Naive thymus-derived CD8-positive, alpha-beta T cell (primary cell): ENCODE data around the gene NDUFS4. TPM values are rescaled to one million over a fixed set of nuclear protein-coding genes. Genes with fewer than 3 reads are reported as not detected.
"Not testable (repeated sequence)": the region's sequence is repeated elsewhere in the genome, so short reads cannot be mapped to it uniquely, and the experiment has no call there.

ENCODE experiments used
- ATAC-seq, 2 donors: fragments of 150-1000 bp; cut with Tn5 transposase in 1 of 2; sonication (Bioruptor Pico), chemical (Tn5 transposase) in 1 of 2; 1 replicate in 1 of 2; 2 replicates in 1 of 2; pipeline ENCODE4 v1.10.0; 2021; ENCODE audit warnings: mild to moderate bottlenecking in 2 of 2, moderate library complexity in 2 of 2
- POLR2A ChIA-PET: fragments of 350-600 bp; sonication (Branson Sonifier 250); formaldehyde crosslinking; loops from one replicate; lab custom pipeline; 2021; ENCODE audit warnings: antibody characterized with exemption; lab: Charles Lee
- DNase-seq, 10 donors: peaks; one replicate each; pipeline versions ENCODE4 v3.0.0 to v3.0.0-alpha.2; 2020 to 2022
- H3K27ac Mint-ChIP-seq, 10 donors: one replicate each; pipeline ENCODE4 v1.8.0; 2020 to 2022; ENCODE audit warnings: mild to moderate bottlenecking in 10 of 10, mixed read lengths in 10 of 10, moderate library complexity in 4 of 10, inconsistent platforms in 1 of 10
- H3K27me3 Mint-ChIP-seq, 5 donors: one replicate each; pipeline ENCODE4 v1.8.0; 2021 to 2022; ENCODE audit warnings: mixed read lengths in 5 of 5
- H3K36me3 Mint-ChIP-seq, 3 donors: one replicate each; pipeline ENCODE4 v1.8.0; 2020 to 2022; ENCODE audit warnings: mixed read lengths in 3 of 3, mild to moderate bottlenecking in 2 of 3, inconsistent platforms in 1 of 3
- H3K4me1 Mint-ChIP-seq, 4 donors: one replicate each; pipeline ENCODE4 v1.8.0; 2021 to 2022; ENCODE audit warnings: mixed read lengths in 4 of 4
- H3K4me3 Mint-ChIP-seq, 10 donors: one replicate each; pipeline ENCODE4 v1.8.0; 2020 to 2022; ENCODE audit warnings: mild to moderate bottlenecking in 10 of 10, mixed read lengths in 10 of 10, moderate library complexity in 6 of 10, inconsistent platforms in 1 of 10
- H3K9me3 Mint-ChIP-seq, 9 donors: one replicate each; pipeline ENCODE4 v1.8.0; 2020 to 2022; ENCODE audit warnings: mixed read lengths in 9 of 9, mild to moderate bottlenecking in 3 of 9, inconsistent platforms in 1 of 9, moderate library complexity in 1 of 9
- polyA plus RNA-seq, 3 donors: library from polyadenylated mRNA; unstranded; fragments of 300-500 nt; fragmentation: Illumina TruSeq; gene quantifications; one replicate each; pipeline ENCODE4 v1.2.3, GENCODE V29; 2021
- total RNA-seq, 8 experiments: library from RNA in 2 of 8; stranded (reverse) in 2 of 8; gene quantifications; one replicate each; pipeline ENCODE4 v1.2.3 and lab custom pipeline; 2021 to 2026

Gene NDUFS4
- total and polyA plus RNA-seq, 5 experiments from 2014 or later = 30.6 to 106 (median 99.4) TPM

DNA sequence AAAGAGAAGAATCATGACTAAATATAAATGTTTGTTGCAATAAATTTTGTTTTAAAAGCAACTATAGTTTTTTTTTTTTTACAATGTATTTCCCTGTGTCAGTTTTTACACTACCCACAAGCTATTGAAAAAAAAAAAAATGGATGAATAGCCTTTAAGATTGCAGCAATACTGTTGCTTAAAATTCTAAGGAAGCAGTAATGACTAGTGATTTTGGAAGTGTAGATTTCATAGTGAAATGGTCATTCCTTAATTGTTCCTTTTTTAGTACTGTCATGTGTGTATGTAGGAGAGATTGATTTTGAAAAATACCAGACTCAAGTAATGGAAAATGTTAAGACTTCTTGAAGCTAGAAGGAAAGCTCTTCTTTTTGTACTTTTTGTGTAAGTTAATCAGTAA, 53.1 kb downstream of the NDUFS4 start:
- no peaks in the 10 kb centered on the region for H3K27me3 Mint-ChIP-seq
- no peak for ATAC-seq

DNA sequence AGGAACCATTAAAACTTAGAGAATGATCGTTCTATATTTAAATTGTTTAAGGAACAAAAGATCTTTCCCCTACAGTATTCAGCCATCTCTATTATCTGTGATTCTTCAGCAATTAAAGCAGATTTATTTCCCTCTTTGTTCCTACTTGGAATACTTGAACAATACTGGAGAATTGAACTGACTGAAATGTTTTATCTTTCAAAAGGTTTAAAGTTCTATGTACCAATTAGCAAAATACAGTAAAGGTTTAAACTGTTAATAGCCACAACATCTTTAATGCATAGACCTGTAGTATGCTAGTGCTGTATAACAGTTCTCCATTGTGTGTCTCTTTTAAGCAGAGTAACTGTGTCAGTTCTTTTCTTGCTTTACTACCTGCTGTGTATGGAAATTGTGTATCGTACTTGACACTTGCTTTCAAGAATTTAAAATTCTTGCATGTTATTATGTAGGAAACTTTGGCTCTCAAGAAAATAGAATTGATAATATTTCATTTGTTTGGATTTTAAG, 54.0 kb downstream of the NDUFS4 start:
- H3K4me3 Mint-ChIP-seq = no peak overlapping the region
- POLR2A ChIA-PET = no interaction called here
- ATAC-seq (no peak), DNase-seq (no peak)
- H3K36me3 Mint-ChIP-seq = peaks cover 0 to 28% (median 14%) of the 10 kb centered on the region in 3 donors
- no peaks in the 10 kb centered on the region for H3K27me3 Mint-ChIP-seq
- H3K4me1 Mint-ChIP-seq = peaks cover 6 to 32% (median 15%) of the 10 kb centered on the region in 4 donors
- H3K9me3 Mint-ChIP-seq = no peaks in the 10 kb centered on the region
- no peak overlapping the region for H3K27ac Mint-ChIP-seq

More for the DNA sequence above, 53.1 kb downstream of the NDUFS4 start:
- H3K27ac Mint-ChIP-seq = no peak overlapping the region
- no peak for DNase-seq
- H3K9me3 Mint-ChIP-seq = no peaks in the 10 kb centered on the region
- no peak overlapping the region for H3K4me3 Mint-ChIP-seq
- peaks cover 7 to 37% (median 22%) of the 10 kb centered on the region in 3 donors for H3K36me3 Mint-ChIP-seq
- POLR2A ChIA-PET = interaction anchor here (0.6 kb wide), 1 partner anchor 882 kb away, joined by 3 read pairs; no protein-coding TSS in a partner anchor
- peaks cover 10 to 39% (median 20%) of the 10 kb centered on the region in 4 donors for H3K4me1 Mint-ChIP-seq

DNA sequence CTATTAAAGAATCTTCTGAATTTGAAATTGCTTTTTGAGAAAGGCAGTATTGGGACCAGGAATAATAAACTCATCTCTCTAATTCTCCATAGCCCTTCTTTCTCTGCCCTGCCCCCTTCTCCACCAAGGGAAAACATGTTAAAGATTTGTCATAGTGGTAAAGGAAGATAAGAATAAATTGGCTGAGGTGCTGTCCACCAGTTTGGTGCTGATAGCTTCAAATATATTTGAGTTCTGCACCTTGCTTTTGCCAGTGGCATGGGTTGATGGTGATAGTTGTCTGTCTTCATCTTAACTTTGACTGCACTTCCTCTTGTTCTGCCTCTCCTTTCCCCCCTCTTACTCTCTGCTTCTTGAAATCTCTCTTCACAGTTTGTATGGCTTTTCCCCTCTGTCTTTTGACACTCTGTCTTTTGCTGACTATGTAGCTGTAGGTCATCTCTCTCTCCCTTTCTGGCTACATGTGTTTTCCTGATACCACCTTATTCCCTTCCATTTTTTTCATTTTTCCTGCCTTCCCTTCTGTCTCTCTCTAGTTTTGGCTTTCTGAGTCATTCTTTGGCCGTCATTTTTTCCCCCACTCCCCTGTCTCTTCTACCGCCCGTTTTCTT, 56.6 kb downstream of the NDUFS4 start:
- Mint-ChIP-seq H3K4me1 (peaks cover 2 to 17% (median 8%) of the 10 kb centered on the region in 4 donors), H3K36me3 (peaks cover 10 to 20% (median 15%) of the 10 kb centered on the region in 3 donors), H3K27me3 (no peaks in the 10 kb centered on the region), H3K4me3 (no peak overlapping the region), H3K9me3 (peaks cover 0 to 12% (median 3%) of the 10 kb centered on the region in 9 donors), H3K27ac (peak overlapping the region in 2 of 10 donors; percentile 28 to 31)
- POLR2A ChIA-PET = no interaction called here
- no peak for DNase-seq
- no peak for ATAC-seq

DNA sequence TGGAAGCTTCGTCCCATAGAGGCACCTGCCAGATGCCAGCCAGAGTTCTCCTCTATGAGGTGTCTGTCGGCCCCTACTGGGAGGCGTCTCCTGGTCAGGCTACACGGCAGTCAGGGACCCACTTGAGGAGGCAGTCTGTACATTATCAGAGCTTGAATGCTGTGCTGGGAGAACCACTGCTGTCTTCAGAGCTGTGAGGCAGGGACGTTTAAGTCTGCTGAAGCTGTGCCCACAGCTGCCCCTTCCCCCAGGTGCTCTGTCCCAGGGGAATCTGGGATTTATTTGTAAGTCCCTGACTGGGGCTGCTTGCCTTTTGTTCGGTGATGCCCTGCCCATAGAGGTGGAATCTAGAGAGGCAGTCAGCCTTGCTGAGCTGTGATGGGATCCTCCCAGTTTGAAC, 70.8 kb downstream of the NDUFS4 start:
- no peak for DNase-seq
- H3K27me3 Mint-ChIP-seq = no peaks in the 10 kb centered on the region
- H3K9me3 Mint-ChIP-seq = peaks cover 0 to 19% (median 7%) of the 10 kb centered on the region in 9 donors
- H3K4me1 Mint-ChIP-seq = peaks cover 27 to 52% (median 41%) of the 10 kb centered on the region in 4 donors
- ATAC-seq = no peak
- no peak overlapping the region for H3K27ac Mint-ChIP-seq
- POLR2A ChIA-PET = no interaction called here
- no peak overlapping the region for H3K4me3 Mint-ChIP-seq
- peaks cover 16 to 69% (median 50%) of the 10 kb centered on the region in 3 donors for H3K36me3 Mint-ChIP-seq

DNA sequence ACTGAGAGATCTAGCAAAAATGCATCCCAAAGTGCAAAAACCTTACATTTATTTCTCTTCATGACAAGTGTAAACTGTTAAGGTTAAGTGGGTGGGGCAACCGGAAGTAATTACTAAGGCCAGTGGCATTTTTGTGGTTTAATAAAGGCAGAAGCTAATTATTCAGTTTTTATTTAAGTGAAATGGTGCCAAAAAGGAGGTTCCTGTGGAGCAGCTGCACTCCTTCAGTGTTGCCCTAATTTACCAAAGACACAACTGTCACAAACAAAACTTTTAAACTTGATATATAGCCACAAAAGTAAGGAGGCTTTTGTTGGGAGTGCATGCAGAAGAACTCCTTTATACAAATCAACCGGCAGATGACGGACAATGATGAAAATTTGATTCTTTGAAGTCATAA, 81.6 kb downstream of the NDUFS4 start:
- no peak for DNase-seq
- Mint-ChIP-seq H3K27ac (no peak overlapping the region), H3K27me3 (no peaks in the 10 kb centered on the region), H3K9me3 (no peaks in the 10 kb centered on the region), H3K36me3 (peaks cover 17 to 51% (median 47%) of the 10 kb centered on the region in 3 donors), H3K4me3 (no peak overlapping the region), H3K4me1 (peaks cover 0 to 8% (median 3%) of the 10 kb centered on the region in 4 donors)
- ATAC-seq = no peak
- POLR2A ChIA-PET = no interaction called here

DNA sequence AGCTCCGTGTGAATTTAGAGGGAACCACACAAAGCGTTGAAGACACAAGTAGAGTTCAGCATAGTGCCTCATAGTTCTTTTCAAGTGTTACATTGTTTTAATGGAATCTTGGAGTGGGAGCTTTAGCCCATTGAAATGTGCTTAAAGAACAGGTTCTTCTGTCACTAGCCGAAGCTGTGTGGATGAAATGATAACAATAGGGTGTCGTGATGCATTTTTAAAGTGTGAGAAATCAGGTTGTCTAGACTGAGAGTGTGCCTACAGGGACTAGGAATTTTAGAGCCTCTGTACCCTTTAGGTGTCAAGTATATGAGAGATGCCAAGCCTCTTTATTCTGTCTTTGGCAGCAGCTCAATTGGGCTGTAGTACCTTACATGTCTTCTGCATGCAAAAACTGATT, 83.0 kb downstream of the NDUFS4 start:
- H3K9me3 Mint-ChIP-seq = no peaks in the 10 kb centered on the region
- no peaks in the 10 kb centered on the region for H3K27me3 Mint-ChIP-seq
- ATAC-seq (no peak), DNase-seq (no peak)
- peaks cover 0 to 8% (median 3%) of the 10 kb centered on the region in 4 donors for H3K4me1 Mint-ChIP-seq
- H3K4me3 Mint-ChIP-seq = no peak overlapping the region
- H3K36me3 Mint-ChIP-seq = peaks cover 24 to 53% (median 51%) of the 10 kb centered on the region in 3 donors
- peak overlapping the region in 1 of 10 donors; percentile 43 for H3K27ac Mint-ChIP-seq
- POLR2A ChIA-PET = no interaction called here

DNA sequence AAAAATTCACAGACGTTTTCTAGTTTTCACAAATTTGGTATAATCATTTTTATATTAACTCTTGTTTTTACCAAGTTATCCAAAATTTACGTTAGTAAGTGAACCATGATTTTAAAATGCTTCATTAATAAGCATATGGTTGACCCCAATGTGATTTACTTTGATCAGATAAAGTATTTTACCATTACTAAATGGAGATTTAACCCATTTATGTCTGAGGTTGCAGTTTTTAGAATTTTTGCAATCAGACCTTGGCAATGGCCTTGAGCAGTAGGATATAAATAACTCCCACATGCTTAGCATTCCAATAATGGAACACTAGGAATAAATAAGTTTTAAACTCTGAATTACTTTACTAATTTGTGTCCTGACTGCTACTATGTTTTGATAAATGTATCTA, 84.6 kb downstream of the NDUFS4 start:
- peaks cover 34 to 56% (median 56%) of the 10 kb centered on the region in 3 donors for H3K36me3 Mint-ChIP-seq

DNA sequence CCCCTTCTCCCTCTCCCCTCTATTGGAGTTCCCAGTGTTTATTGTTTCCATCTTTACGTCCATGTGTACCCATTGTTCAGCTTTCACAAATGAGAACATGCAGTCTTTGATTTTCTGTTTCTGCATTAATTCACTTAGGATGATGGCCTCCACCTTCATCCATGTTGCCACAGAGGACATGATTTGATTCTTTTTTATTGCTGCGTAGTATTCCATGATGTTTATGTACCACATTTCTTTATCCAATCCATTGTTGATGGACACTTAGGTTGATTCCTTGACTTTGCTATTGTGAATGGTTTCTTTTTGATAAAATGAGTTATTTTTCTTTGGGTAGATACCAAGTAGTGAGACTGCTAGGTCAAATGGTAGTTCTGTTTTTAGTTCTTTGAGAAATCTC, 88.9 kb downstream of the NDUFS4 start:
- no peak for ATAC-seq
- peaks cover 27 to 63% (median 60%) of the 10 kb centered on the region in 3 donors for H3K36me3 Mint-ChIP-seq

More for the DNA sequence above, 84.6 kb downstream of the NDUFS4 start:
- DNase-seq (no peak), ATAC-seq (no peak)
- Mint-ChIP-seq H3K9me3 (peaks cover 0 to 10% (median 0%) of the 10 kb centered on the region in 9 donors), H3K27me3 (no peaks in the 10 kb centered on the region), H3K4me1 (peaks cover 0 to 8% (median 3%) of the 10 kb centered on the region in 4 donors), H3K27ac (no peak overlapping the region), H3K4me3 (no peak overlapping the region)
- POLR2A ChIA-PET = no interaction called here

DNA sequence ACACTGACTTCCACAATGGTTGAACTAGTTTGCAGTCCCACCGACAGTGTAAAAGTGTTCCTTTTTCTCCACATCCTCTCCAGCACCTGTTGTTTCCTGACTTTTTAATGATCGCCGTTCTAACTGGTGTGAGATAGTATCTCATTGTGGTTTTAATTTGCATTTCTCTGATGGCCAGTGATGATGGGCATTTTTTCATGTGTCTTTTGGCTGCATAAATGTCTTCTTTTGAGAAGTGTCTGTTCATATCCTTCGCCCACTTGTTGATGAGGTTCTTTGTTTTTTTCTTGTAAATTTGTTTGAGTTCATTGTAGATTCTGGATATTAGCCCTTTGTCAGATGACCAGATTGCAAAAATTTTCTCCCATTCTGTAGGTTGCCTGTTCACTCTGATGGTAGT, 100.1 kb downstream of the NDUFS4 start:
- DNase-seq, H3K27me3 Mint-ChIP-seq, POLR2A ChIA-PET, ATAC-seq, H3K4me3 Mint-ChIP-seq, H3K4me1 Mint-ChIP-seq: not testable (repeated sequence)
- Mint-ChIP-seq H3K27ac (peak overlapping the region in 1 of 10 donors; percentile 43), H3K9me3 (peaks cover 0 to 35% (median 8%) of the 10 kb centered on the region in 9 donors), H3K36me3 (peaks cover 34 to 81% (median 74%) of the 10 kb centered on the region in 3 donors)

More for the DNA sequence above, 88.9 kb downstream of the NDUFS4 start:
- H3K27me3 Mint-ChIP-seq = no peaks in the 10 kb centered on the region
- H3K9me3 Mint-ChIP-seq = peaks cover 0 to 10% (median 0%) of the 10 kb centered on the region in 9 donors
- H3K4me3 Mint-ChIP-seq = no peak overlapping the region
- POLR2A ChIA-PET = no interaction called here
- no peak for DNase-seq
- H3K4me1 Mint-ChIP-seq = peaks cover 0 to 3% (median 1%) of the 10 kb centered on the region in 4 donors
- H3K27ac Mint-ChIP-seq = no peak overlapping the region

DNA sequence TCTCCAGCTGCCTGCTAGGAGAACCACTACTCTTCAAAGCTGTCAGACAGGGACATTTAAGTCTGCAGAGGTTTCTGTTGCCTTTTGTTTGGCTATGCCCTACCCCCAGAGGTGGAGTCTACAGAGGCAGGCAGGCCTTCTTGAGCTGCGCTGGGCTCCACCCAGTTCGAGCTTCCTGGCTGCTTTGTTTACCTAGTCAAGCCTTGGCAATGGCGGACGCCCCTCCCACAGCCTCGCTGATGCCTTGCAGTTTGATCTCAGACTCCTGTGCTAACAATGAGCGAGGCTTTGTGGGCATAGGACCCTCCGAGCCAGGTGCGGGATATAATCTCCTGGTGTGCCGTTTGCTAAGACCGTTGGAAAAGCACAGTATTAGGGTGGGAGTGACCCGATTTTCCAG, 104.9 kb downstream of the NDUFS4 start:
- H3K4me1 Mint-ChIP-seq, ATAC-seq, H3K27me3 Mint-ChIP-seq, H3K4me3 Mint-ChIP-seq, POLR2A ChIA-PET, H3K27ac Mint-ChIP-seq, DNase-seq: not testable (repeated sequence)
- Mint-ChIP-seq H3K9me3 (peaks cover 0 to 31% (median 8%) of the 10 kb centered on the region in 9 donors), H3K36me3 (peaks cover 33 to 86% (median 82%) of the 10 kb centered on the region in 3 donors)

DNA sequence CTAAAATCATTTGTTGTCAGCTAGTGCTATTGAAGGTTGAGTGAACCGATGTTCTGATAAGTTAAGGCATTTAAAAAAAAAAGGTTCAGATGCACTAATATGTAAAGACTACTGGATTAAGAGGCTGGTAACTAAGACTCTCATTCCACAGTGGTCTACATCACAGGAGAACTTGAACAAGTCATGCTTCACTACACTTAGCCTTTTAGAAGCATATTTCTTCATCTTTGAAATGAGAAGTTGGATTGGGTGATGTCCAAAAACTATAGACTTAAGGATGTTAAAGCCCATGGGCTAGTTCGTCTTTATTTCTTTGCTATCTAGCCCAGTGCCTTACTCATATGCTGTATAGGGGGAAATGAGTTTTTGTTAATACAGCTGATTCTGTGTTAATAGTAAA, 107.2 kb downstream of the NDUFS4 start:
- Mint-ChIP-seq H3K27me3 (no peaks in the 10 kb centered on the region), H3K36me3 (peaks cover 45 to 81% (median 80%) of the 10 kb centered on the region in 3 donors), H3K4me3 (no peak overlapping the region), H3K9me3 (peaks cover 0 to 25% (median 10%) of the 10 kb centered on the region in 9 donors), H3K4me1 (peaks cover 0 to 8% (median 6%) of the 10 kb centered on the region in 4 donors), H3K27ac (no peak overlapping the region)
- POLR2A ChIA-PET = no interaction called here
- ATAC-seq = no peak
- DNase-seq = no peak

DNA sequence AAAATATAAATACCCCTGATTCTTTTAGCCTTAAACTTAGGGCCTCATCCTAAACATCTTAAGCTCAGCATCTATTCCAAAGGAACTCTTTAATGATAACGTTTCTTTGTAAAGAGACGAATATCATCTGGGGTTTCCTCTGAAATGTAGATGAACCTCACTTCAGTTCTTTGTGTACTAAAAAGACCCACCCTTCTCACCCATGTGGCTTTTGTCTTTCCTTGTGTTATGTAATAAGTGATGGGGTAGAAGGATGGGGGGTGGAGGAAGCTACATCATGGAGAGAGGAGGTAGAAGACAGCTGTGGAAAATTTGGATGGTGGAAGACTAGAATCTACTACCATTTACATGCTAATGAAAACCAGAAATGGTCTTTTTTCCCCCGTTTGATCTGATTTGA, 111.0 kb downstream of the NDUFS4 start:
- H3K4me3 Mint-ChIP-seq = no peak overlapping the region
- peaks cover 0 to 13% (median 0%) of the 10 kb centered on the region in 9 donors for H3K9me3 Mint-ChIP-seq
- H3K27me3 Mint-ChIP-seq = no peaks in the 10 kb centered on the region
- H3K4me1 Mint-ChIP-seq = peaks cover 0 to 8% (median 5%) of the 10 kb centered on the region in 4 donors
- no peak for DNase-seq
- POLR2A ChIA-PET = no interaction called here
- H3K27ac Mint-ChIP-seq = no peak overlapping the region
- peaks cover 30 to 78% (median 67%) of the 10 kb centered on the region in 3 donors for H3K36me3 Mint-ChIP-seq
- ATAC-seq = no peak

DNA sequence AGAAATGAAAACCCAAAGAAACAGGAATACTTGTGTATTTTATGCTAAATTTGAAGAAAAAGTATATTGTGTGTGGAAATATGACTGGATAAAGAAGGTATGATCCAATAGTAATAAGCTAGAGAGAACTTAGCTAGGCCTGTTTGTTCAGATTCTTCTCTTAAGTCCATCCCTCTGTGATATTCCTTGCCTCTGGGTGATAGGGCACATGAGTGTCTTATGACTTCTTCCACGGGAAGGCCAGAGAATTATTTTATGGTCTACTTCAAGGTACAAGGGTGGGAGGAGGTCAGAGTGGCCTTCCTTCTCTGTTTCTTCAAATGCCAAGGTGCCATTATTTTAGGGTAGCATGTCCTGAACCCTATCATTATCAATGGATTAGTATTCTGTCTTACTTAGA, 113.7 kb downstream of the NDUFS4 start:
- no peak for DNase-seq
- ATAC-seq = no peak
- Mint-ChIP-seq H3K27ac (peak overlapping the region in 1 of 10 donors; percentile 46), H3K4me1 (peaks cover 0 to 8% (median 4%) of the 10 kb centered on the region in 4 donors), H3K36me3 (peaks cover 51 to 84% (median 72%) of the 10 kb centered on the region in 3 donors), H3K27me3 (no peaks in the 10 kb centered on the region), H3K9me3 (peaks cover 0 to 28% (median 5%) of the 10 kb centered on the region in 9 donors), H3K4me3 (no peak overlapping the region)
- POLR2A ChIA-PET = no interaction called here
